PFSK-1 (cell line): ENCODE results near the gene PAQR3.

Source experiments
- FOXP2 ChIP-seq: optimal IDR thresholded peaks from 2 replicates; pipeline ENCODE3; 2011; ENCODE audit warnings: borderline replicate concordance, control low read depth, inconsistent platforms; ENCODE audit not compliant: insufficient read depth; ENCODE audit errors: extremely low read length, extremely low read depth
- POLR2AphosphoS5 ChIP-seq: IDR thresholded peaks from 2 replicates; pipeline ENCODE4 v1.6.1; 2012; ENCODE audit warnings: low read depth, mild to moderate bottlenecking, control low read depth, low read length, moderate library complexity
- REST ChIP-seq, 2 experiments: IDR thresholded peaks; 2 replicates each; pipeline versions ENCODE4 v1.6.1 to v1.8.0; 2011 to 2012; ENCODE audit warnings: low read depth in 2 of 2, low read length in 2 of 2, control low read depth in 1 of 2, inconsistent platforms in 1 of 2, mild to moderate bottlenecking in 1 of 2, moderate library complexity in 1 of 2; ENCODE audit not compliant: insufficient read depth in 1 of 2
- SIN3A ChIP-seq: IDR thresholded peaks from 2 replicates; pipeline ENCODE4 v1.6.1; 2012; ENCODE audit warnings: mild to moderate bottlenecking, low read length, moderate library complexity, borderline replicate concordance; ENCODE audit not compliant: insufficient read depth
- TAF1 ChIP-seq: IDR thresholded peaks from 2 replicates; pipeline ENCODE4 v1.6.1; 2012; ENCODE audit warnings: low read length, control low read depth, borderline replicate concordance; ENCODE audit not compliant: insufficient read depth

The PAQR3 gene

GRCh38 chr4:78864405-78865024, 74.7 kb downstream of the PAQR3 start:
- no peak for TF ChIP-seq SIN3A
- TF ChIP-seq REST (IDR thresholded peaks at IDR 0.05; ENCODE audit: insufficient read depth in 1 of 2, low read depth in 2 of 2, low read length in 2 of 2), result no peak
- TF ChIP-seq TAF1, result no peak
- TF ChIP-seq POLR2AphosphoS5, result no peak
- no peak for TF ChIP-seq FOXP2

- TF ChIP-seq REST (IDR thresholded peaks at IDR 0.05; ENCODE audit: insufficient read depth in 1 of 2, low read depth in 2 of 2, low read length in 2 of 2) (no peak), SIN3A (no peak), FOXP2 (no peak), TAF1 (no peak), POLR2AphosphoS5 (no peak)
These were observed 75.2 kb downstream of the PAQR3 start for GRCh38 chr4:78863991-78864390.

GRCh38 chr4:78863254-78863869, 75.9 kb downstream of the PAQR3 start:
- no peak for TF ChIP-seq SIN3A
- TF ChIP-seq TAF1, result no peak
- no peak for TF ChIP-seq REST (IDR thresholded peaks at IDR 0.05; ENCODE audit: insufficient read depth in 1 of 2, low read depth in 2 of 2, low read length in 2 of 2)
- no peak for TF ChIP-seq POLR2AphosphoS5
- TF ChIP-seq FOXP2, result no peak

GRCh38 chr4:78862314-78862737, 76.9 kb downstream of the PAQR3 start:
- TF ChIP-seq REST (IDR thresholded peaks at IDR 0.05; ENCODE audit: insufficient read depth in 1 of 2, low read depth in 2 of 2, low read length in 2 of 2) (no peak), FOXP2 (no peak), POLR2AphosphoS5 (no peak)
